ENCODE data around the gene TMEM106C. TPM values are rescaled to one million over a fixed set of nuclear protein-coding genes. Genes with fewer than 3 reads are reported as not detected.

The TMEM106C gene
- total RNA-seq, 1 donor from 2014 or later = 36.1 TPM

GRCh38 chr12:48015954-48016353 is 52.6 kb downstream of the TMEM106C start:
- DNase-seq (ENCODE audit: low read depth in 2 of 2) = no peak

- DNase-seq (ENCODE audit: low read depth in 2 of 2) = peak; percentile 15 to 45
Measured at GRCh38 chr12:48016373-48017020, 53.1 kb downstream of the TMEM106C start.

GRCh38 chr12:48017496-48017895 is 54.1 kb downstream of the TMEM106C start:
- DNase-seq (ENCODE audit: low read depth in 2 of 2) = no peak

GRCh38 chr12:48017921-48018617 is 54.7 kb downstream of the TMEM106C start:
- no peak for DNase-seq (ENCODE audit: low read depth in 2 of 2)

Other genes starting within 250 kb of the TMEM106C start
- gene ENDOU, start 238.1 kb upstream of the TMEM106C start, total RNA-seq = under 0.01 TPM in 1 of 2 replicates, not detected in the other
- gene RAPGEF3, start 204.7 kb upstream of the TMEM106C start, total RNA-seq = 7.1 and 11.8 TPM in 2 replicates
- gene SLC48A1, start 190.4 kb upstream of the TMEM106C start, total RNA-seq = 10.1 and 12.6 TPM in 2 replicates
- gene HDAC7, start 143.7 kb upstream of the TMEM106C start, total RNA-seq = 30.5 and 31.7 TPM in 2 replicates
- not detected in 2 replicates for gene VDR, start 58.6 kb upstream of the TMEM106C start, total RNA-seq
- gene COL2A1, start 40.9 kb downstream of the TMEM106C start, total RNA-seq = not detected in 2 replicates
- gene SENP1, start 142.5 kb downstream of the TMEM106C start, total RNA-seq = 8.3 and 8.9 TPM in 2 replicates
- gene PFKM, start 155.8 kb downstream of the TMEM106C start, total RNA-seq = 30.4 and 38.6 TPM in 2 replicates
- gene ASB8, start 193.9 kb downstream of the TMEM106C start, total RNA-seq = 11.1 and 16.7 TPM in 2 replicates
- gene CCDC184, start 220.0 kb downstream of the TMEM106C start, total RNA-seq = not detected in 2 replicates
- gene OR10AD1, start 239.7 kb downstream of the TMEM106C start, total RNA-seq = not detected in 2 replicates

Measured in lung microvascular endothelial cell (primary cell).